GM19468 (cell line): ENCODE measurements around the gene RASGRF1.
"Not testable (repeated sequence)": the region's sequence is repeated elsewhere in the genome, so short reads cannot be mapped to it uniquely, and the experiment has no call there.

Source experiments
- ATAC-seq: cut with Tn5 transposase; IDR thresholded peaks from one replicate; pipeline ENCODE4 v1.9.1; 2021; ENCODE audit warnings: mild to moderate bottlenecking, moderate library complexity, moderate number of reproducible peaks; ENCODE audit not compliant: unreplicated experiment; ENCODE audit errors: extremely low read depth

RASGRF1 gene

DNA sequence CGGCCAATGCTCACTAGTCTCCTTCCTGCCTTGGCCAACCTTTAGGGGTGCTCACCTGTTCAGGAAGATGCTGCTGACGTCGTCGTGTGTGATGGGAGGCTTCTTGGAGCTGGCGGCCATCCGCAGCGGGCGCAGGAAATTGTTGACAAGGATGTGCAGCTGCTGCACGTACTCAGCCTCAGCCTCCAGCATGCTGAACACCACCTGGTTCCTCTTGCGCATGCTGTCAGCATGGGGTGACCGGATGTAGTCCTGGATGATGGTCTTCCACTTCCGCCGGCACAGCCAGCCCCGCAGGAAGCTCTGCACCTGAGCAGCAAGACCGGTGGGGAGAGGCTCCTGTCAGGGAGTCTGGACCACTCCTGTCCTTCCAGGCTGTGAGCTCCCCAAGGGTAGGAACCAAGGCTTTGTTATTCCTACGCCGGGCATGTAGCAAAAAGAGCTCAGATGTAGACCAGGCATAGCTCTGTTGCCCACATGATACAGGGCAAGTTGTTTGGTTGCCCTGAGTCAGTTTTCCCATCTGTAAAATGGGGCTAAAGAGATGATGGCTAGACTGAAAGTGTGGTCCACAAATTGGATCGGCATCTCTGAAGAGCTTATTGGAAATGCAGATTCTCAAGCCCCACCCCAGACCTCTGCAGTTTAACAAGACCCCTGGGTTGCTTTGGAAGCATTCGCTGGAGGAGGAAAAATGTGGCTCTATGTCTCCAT, 43.7 kb downstream of the RASGRF1 start:
- no peak for ATAC-seq

DNA sequence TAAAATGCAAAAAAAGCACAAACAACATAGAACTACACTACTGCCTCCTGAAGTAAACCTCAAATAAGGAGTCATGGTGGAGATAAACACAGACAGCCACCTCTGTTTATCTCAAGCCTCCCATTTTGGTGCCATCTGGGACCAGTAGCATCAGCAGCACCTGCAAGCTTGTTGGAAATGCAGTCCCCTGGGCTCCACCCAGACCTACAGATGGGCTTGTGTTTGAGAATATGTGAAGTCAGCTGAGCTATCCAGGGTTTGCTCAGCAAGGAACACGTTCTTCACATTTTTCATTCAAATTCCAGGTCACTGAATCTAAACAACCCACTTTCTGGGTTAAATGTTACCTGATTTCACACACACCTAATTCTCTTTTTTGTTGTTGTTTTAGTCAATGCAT, 45.5 kb downstream of the RASGRF1 start:
- ATAC-seq: no peak

DNA sequence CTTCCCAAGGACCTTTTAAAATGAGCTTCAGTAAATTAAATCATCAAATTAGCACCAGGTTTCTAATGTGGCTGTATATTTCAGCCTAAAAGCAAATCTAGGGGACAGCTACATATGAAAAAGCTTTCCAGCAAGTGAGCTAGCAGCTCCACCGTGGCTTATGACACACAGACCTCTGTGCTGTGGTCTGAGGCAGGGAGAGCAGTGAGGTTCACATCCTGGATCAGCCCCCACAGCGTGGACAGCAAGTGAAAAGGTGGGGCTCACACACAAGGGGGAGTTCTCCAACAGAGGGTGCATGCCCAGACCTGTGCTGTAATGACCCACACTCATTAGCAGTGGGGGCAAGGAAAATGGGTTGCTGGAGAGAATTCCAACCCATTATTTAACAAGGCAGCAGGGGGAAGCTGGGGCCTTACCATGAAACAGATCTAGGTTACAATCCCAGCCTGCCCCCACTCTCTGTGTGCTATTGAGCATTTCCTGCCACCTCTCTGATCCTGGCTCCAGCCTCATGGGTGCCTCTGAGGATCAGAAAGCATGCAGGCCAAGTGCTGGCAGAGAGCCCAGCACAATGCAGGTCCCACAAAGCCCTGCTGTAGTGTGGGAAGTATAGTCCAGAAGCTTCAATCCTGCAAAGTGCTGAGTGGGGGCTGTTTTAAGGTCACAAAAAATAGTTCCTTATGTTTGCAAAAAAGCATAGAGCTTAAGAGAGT, 48.2 kb downstream of the RASGRF1 start:
- ATAC-seq: no peak

DNA sequence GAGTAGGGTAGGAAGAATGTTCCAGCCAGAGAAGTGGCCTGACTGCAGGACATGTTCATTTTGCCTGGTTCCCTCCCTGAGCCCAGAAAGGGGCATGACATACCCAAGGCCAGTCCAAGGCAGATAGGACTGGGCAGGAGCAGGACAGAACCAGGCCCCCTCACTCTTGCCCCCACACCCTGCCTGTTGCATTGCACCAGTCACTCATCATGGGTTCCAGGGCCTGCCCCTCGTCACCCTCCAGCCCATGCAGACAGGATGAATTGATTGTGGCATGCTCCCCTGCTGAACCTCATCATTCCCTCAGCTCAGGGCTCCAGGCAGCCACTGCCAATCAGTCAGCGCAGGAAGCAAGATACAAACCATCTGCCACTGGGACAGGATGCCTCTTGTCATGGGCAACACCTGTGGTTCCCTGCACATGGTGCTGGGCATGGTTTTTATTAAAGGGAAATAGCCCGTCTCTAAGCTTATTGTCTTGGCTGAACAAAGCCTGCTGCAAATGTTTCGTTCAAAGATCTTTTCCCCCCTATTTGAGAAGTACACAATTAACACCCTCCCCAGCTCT, 48.9 kb downstream of the RASGRF1 start:
- no peak for ATAC-seq

DNA sequence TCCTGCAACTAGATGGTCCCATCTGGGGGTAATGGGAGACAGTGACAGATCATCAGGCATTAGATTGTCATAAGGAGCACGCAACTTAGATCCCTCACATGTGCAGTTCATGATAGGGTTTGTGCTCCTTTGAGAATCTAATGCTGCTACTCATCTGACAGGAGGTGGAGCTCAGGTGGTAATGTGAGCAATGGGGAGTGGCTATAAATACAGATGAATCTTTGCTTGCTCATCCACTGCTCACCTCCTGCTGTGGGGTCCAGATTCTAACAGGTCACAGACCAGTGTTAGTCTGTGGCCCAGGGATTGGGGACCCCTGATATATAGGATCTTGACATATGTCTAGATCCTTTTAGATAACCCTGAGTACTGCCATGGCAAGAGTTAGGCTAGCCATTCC, 52.7 kb downstream of the RASGRF1 start:
- ATAC-seq: no peak

DNA sequence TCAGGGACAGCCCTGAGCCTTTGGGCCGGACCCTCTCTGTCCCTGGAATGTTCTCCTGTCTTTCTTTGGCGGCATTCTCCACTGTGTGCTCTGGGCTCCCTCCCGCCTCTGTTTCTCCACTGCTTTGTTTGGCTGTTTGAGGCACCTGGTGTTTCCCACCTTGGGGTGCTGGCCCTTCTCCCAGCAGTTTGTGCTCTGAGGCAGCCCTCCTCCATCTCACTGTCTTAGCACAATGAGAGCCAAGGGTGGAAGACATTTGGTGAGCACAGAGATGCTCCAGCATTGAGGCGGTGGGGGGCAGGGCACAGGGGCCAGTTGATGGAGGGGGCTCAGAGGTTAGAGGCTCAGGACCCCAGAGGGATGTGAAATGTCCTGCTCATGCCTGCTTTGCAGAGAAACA, 54.3 kb downstream of the RASGRF1 start:
- ATAC-seq: no peak

DNA sequence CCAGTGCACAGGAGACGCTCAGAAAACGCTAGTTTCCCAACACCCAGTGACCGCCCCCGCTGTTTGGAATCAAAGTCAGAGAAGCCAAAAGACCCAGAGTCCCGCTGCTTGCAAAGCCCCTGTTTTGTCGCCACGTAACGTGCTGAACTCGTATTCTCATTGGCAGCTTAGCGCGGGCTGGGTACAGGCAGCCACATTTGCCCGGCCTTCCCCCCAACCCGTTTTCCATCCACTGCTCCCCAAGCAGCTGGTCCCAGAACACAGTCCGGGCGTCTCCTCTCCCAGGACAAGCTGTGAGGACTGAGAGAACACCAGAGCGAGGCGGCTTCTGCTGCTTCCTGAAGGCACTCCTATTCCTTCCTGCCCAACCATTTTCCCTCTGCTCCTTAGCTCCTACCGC, 54.8 kb downstream of the RASGRF1 start:
- no peak for ATAC-seq

DNA sequence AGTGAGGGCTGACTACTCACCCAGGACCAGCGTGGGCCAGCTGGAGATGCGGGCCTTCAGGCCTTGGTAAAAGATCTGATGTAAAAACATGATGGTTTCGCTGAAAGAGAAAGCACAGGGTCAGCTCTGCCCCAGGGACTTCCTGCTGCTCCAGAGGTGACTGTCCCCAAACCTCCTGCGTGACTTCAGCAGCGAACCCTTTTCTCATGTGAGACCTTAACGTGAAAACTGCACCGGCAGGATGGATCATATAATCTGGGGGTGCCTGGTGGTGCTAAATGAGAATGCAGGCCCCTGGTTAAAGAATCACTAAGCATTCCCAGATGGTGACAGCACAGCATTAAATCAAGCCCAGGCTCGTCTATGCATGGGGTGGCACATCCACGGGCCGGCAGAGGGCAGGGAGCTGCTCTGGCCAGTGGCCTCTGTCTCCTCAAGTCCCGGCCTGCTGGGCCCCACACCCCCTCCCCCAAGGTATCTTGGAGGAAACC, 55.4 kb downstream of the RASGRF1 start:
- ATAC-seq: no peak

DNA sequence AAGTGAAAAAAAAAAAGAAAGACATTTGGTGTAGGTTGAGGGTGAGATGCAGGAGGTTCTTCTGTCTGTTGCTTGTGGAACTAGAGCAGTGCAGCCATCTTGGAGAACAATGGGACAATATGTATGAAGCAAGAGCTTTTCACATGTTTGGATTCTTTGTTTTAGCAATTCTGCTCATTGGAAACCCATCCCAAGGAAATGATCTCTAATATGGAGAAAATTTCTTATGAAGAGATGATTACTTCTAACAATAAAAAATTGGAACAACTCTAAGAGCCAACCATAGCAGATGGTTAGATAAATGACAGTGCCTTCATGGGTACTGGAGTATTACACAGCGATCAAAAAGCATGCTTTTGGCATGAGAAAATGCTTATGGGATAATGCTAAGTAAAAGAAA, 56.3 kb downstream of the RASGRF1 start:
- no peak for ATAC-seq

DNA sequence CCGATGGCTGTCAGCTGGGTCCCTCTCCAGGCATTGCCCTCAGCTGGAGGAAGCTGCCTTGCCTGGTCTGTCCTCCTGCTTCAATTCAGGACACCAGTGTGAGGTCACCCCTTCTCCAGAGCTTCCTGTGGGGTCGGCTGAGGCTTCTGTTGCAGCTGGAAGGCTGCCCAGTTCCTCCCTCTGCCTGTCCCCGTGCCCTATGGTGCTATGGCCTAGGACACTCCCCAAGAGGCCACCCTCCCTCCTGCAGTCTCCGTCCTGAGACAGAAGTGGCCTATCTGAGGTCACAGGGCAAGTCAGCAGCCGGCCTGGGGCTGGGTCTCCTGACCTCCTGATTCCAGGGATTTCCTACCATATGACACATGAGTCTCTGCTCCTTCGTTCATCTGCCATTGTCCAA, 57.9 kb downstream of the RASGRF1 start:
- ATAC-seq: no peak

DNA sequence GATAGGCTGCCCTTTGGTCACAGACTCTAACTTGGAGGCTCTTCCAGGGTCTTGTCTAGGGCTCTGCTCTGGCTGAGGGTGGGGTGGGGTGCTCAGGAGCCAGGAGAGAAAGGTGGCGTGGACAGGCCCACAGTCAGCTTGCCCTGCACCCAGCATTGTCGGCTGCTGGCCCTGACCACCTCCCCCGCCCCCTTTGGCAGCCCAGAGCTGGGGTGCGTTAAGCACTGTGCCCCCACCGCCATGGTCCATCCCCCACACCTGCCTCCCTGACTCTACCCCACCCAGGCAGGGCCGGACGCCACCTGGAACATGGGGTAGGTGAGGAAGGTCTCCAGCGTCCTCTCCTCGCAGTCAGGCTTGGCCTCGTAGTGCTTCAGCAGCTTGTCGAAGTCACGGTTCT, 58.8 kb downstream of the RASGRF1 start:
- no peak for ATAC-seq

DNA sequence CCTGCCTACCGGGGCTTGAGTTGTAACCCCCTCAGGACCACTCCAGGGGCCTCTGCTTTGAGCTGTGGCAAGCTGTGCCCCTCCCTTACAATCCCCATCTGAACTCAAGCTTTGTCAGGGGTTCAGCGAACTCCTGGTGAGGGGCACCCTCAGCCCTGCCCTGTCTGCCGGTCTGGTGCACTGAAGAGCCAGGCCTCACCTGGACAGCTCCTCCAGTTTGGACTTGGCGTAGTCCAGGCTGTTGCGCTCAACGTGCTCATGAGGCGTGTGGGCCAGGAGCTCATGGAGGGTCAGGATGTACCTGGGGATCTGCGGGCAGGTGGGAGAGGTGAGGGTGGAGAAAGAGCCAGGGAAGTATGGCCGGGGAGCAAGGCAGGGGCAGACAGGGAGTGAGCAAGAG, 59.4 kb downstream of the RASGRF1 start:
- no peak for ATAC-seq

DNA sequence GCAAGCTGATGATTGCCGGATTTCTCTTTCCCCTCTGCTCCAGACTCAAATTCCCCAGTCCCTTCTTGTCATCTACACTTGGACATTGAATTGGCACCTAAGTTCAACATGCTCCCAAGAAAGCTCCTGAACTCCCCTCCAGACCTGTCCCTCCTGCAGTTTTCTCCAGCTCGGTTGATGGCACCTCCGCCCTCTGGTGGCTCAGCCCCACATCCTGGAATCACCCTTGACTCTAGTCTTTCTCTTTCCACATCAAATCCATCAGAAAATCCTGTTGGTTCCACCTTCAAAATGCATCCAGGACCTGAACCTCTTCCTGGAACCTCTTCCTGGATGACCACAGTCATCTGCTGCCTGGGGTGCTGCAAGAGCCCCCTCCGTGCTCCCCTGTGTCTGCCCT, 60.1 kb downstream of the RASGRF1 start:
- no peak for ATAC-seq

DNA sequence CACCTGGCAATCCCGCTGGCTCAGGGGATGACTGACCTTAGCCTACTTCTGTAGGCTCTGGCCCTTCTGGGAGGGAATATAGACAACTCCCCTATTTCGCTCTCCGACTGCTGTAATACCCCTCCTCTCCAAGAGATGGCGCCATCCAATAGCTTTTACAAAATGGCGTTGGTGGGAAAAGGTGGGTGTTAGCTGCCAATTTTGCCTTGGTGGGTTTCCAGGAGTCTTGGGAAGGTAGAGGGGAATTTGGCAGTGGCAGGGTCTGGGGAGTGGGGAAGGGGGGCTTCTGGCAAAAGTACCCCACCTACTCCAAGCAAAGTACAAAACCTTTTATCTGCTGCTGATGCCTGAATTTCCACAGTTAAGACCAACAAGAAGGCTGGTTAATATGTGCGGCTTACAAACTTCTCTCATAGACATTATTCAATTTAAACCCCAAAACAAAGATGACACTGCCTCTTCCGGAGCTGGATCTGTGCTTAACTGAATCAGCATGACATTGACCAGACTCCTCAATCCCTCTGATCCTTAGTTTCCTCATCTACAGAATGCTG, 62.1 kb downstream of the RASGRF1 start:
- no peak for ATAC-seq

DNA sequence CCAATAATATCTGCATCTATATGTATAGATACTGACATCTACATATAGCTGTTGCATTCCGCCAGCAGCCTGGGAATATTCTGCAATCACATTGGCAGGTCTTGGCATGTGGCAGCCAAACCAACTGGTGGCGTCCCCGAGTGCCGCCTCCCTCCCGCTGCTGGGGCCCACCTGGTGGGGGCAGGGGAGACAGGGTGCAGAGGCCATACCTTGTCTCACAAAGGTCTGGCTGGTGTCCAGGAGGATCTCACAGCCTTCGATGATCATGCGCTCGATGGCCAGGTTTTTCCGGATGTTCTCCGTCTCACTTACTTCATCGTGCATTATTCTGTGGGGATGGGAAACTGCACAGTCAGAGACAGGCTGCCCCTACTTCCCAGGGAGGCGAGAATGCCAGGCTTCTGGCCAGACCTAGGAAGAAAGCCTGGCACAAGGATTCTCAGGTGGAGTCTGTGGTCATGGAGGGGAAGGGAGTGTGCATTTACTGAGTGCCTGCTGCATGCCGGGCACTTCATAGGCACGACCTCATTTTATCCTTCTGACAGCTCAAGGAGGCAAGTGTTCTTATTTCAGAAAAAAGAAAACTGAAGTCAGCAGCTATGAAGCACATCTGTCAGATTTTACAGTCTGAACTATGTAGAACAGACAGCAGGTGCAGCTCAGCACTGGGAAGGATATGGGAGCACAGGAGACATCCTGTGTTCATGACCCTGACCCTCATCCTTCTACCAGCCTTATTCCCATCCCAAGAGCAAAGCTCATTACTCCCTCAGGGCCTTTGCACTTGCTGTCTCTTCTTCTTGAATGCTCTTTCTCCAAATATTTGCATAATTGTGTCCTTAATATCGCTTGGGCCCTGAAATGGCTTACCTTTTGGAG, 62.8 kb downstream of the RASGRF1 start:
- no peak for ATAC-seq

DNA sequence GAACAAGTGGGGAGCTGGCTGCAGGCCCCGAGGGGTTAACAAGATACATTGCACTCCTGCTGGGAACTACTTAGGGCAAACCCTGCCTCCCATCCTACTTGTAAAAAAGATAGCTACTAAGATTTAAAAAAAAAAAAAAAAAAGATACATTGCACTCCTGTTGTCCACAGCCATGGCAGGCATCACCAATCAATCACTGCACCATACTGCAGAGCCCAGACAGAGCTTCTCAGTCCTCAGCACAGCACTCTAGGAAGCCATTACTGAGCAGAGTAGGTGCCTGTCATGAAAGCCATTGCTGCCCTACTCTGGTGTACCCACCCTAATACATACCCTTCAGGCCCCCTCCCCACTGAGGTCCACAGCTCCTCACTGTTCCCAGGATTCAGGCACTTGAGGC, 64.8 kb downstream of the RASGRF1 start:
- no peak for ATAC-seq

DNA sequence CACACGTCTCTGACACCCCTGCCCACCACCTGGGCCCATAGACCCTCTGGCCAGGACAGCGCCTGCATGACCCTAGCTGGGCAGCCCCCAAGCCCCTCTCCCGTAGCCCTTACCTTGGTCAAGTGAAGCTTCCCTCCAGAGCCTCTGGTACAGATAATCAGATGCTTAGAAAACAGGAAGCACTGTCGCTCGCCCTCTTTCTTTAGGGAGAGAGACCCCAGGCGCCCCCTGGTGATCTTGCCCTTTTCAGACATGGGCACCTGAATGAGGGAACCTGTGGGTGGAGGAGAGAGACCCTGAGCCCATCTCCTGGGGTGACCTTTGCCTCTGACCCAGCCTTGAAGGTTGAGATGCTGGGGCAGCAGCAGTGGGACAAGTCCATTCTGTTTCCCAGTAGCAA, 65.4 kb downstream of the RASGRF1 start:
- ATAC-seq: no peak

DNA sequence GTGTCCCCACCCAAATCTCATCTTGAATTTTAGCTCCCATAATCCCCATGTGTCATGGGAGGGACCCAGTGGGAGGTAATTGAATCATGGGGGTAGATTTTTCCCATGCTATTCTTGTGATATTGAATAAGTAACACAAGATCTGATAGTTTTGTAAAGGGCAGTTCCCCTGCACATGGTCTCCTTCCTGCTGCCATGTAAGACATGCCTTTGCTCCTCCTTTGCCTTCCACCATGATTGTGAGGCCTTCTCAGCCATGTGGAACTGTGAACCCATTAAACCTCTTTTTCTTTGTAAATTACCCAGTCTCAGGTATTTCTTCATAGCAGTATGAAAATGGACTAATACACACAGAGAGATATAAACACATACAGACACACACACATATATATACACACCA, 66.1 kb downstream of the RASGRF1 start:
- not testable (repeated sequence) for ATAC-seq

DNA sequence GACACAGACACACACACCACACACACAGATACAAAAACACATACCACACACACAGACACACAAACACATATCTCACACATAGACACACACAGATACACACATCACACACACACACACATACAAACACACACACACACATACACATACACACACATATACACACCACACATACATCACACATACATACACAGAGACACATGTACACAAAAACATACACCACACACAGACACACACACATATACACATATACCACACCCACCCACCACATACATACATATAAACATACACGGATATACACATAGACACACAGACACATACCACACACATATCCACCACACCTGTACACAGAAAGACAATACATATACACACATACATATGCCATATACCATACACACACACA, 66.7 kb downstream of the RASGRF1 start:
- no peak for ATAC-seq

DNA sequence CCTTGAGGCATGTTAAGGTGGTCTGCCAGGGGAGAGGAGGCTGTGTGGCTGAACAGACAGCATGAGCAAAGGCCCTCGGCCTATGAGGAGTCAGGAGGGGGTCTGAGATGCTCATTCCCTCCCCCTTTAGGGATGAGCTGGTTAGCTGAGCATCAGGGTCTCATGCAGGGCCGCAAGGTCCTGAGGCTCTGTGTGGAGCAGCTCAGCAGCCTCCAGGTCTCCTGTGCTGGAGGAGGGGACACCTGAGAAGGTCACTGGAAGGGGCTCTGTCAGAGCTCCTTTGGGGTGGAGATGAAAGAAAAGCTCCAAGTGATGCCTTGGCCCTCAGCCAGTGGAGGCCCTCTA, 67.1 kb downstream of the RASGRF1 start:
- ATAC-seq: no peak
